ENCODE results near the gene SAXO1. TPM values are rescaled to one million over a fixed set of nuclear protein-coding genes. Genes with fewer than 3 reads are reported as not detected.

SAXO1 gene
- total RNA-seq, 1 donor from 2014 or later: not detected

- TF ChIP-seq CTCF (IDR thresholded peaks at IDR 0.05): no peak
- Mint-ChIP-seq H3K36me3 (ENCODE audit: unreplicated experiment) (no peaks in the 10 kb centered on the region), H3K27me3 (ENCODE audit: unreplicated experiment) (peaks cover 16% of the 10 kb centered on the region), H3K9me3 (ENCODE audit: unreplicated experiment) (no peaks in the 10 kb centered on the region), H3K4me1 (ENCODE audit: unreplicated experiment) (peaks cover 6% of the 10 kb centered on the region), H3K27ac (ENCODE audit: unreplicated experiment) (no peak overlapping the region), H3K4me3 (ENCODE audit: unreplicated experiment) (no peak overlapping the region)
- DNase-seq (ENCODE audit: extremely low spot score, unreplicated experiment): no peak
Measured at GRCh38 chr9:19020886-19021455, 12.0 kb downstream of the SAXO1 start.

- Mint-ChIP-seq H3K27ac (ENCODE audit: unreplicated experiment) (no peak overlapping the region), H3K4me1 (ENCODE audit: unreplicated experiment) (no peaks in the 10 kb centered on the region), H3K9me3 (ENCODE audit: unreplicated experiment) (no peaks in the 10 kb centered on the region), H3K27me3 (ENCODE audit: unreplicated experiment) (peaks cover 11% of the 10 kb centered on the region), H3K4me3 (ENCODE audit: unreplicated experiment) (no peak overlapping the region), H3K36me3 (ENCODE audit: unreplicated experiment) (no peaks in the 10 kb centered on the region)
- TF ChIP-seq CTCF (IDR thresholded peaks at IDR 0.05): no peak
- DNase-seq (ENCODE audit: extremely low spot score, unreplicated experiment): no peak
Measured at GRCh38 chr9:19018201-19018600, 14.8 kb downstream of the SAXO1 start.

- DNase-seq (ENCODE audit: extremely low spot score, unreplicated experiment): no peak
- Mint-ChIP-seq H3K36me3 (ENCODE audit: unreplicated experiment) (no peaks in the 10 kb centered on the region), H3K4me3 (ENCODE audit: unreplicated experiment) (no peak overlapping the region), H3K4me1 (ENCODE audit: unreplicated experiment) (no peaks in the 10 kb centered on the region), H3K9me3 (ENCODE audit: unreplicated experiment) (no peaks in the 10 kb centered on the region), H3K27me3 (ENCODE audit: unreplicated experiment) (peaks cover 2% of the 10 kb centered on the region), H3K27ac (ENCODE audit: unreplicated experiment) (no peak overlapping the region)
- no peak for TF ChIP-seq CTCF (IDR thresholded peaks at IDR 0.05)
Measured at GRCh38 chr9:19009391-19009965, 23.5 kb downstream of the SAXO1 start.

- Mint-ChIP-seq H3K27me3 (ENCODE audit: unreplicated experiment) (peaks cover 10% of the 10 kb centered on the region), H3K4me1 (ENCODE audit: unreplicated experiment) (no peaks in the 10 kb centered on the region), H3K36me3 (ENCODE audit: unreplicated experiment) (no peaks in the 10 kb centered on the region), H3K9me3 (ENCODE audit: unreplicated experiment) (peaks cover 14% of the 10 kb centered on the region), H3K27ac (ENCODE audit: unreplicated experiment) (no peak overlapping the region), H3K4me3 (ENCODE audit: unreplicated experiment) (no peak overlapping the region)
- DNase-seq (ENCODE audit: extremely low spot score, unreplicated experiment): no peak
- no peak for TF ChIP-seq CTCF (IDR thresholded peaks at IDR 0.05)
Measured at GRCh38 chr9:19000133-19000532, 32.9 kb downstream of the SAXO1 start.

- TF ChIP-seq CTCF (IDR thresholded peaks at IDR 0.05): no peak
- no peak for DNase-seq (ENCODE audit: extremely low spot score, unreplicated experiment)
- Mint-ChIP-seq H3K4me3 (ENCODE audit: unreplicated experiment) (no peak overlapping the region), H3K9me3 (ENCODE audit: unreplicated experiment) (peaks cover 13% of the 10 kb centered on the region), H3K27ac (ENCODE audit: unreplicated experiment) (no peak overlapping the region), H3K27me3 (ENCODE audit: unreplicated experiment) (peaks cover 10% of the 10 kb centered on the region), H3K4me1 (ENCODE audit: unreplicated experiment) (peaks cover 3% of the 10 kb centered on the region), H3K36me3 (ENCODE audit: unreplicated experiment) (no peaks in the 10 kb centered on the region)
Measured at GRCh38 chr9:18999173-18999785, 33.7 kb downstream of the SAXO1 start.

Measured in osteocyte (in vitro differentiated cells).